ENCODE results near the gene SMPD3.

SMPD3 gene

GRCh38 chr16:68338326-68339119 is 109.8 kb downstream of the SMPD3 start:
- DNase-seq = no peak

GRCh38 chr16:68335175-68335574 is 113.1 kb downstream of the SMPD3 start:
- no peak for DNase-seq

GRCh38 chr16:68332411-68333121 is 115.7 kb downstream of the SMPD3 start:
- DNase-seq = peak in 12 of 51 donors; percentile 10 to 59 (median 22)

- DNase-seq = no peak
Measured at GRCh38 chr16:68331879-68332410, 116.4 kb downstream of the SMPD3 start.

GRCh38 chr16:68328860-68329390 is 119.4 kb downstream of the SMPD3 start:
- DNase-seq = no peak

GRCh38 chr16:68328151-68328859 is 120.0 kb downstream of the SMPD3 start:
- DNase-seq = peak in 48 of 51 donors; percentile 10 to 84 (median 59)

- no peak for DNase-seq
Measured at GRCh38 chr16:68324780-68325357, 123.4 kb downstream of the SMPD3 start.

- DNase-seq = no peak
Measured at GRCh38 chr16:68324336-68324735, 124.0 kb downstream of the SMPD3 start.

GRCh38 chr16:68319185-68319908 is 129.0 kb downstream of the SMPD3 start:
- DNase-seq = no peak

- DNase-seq = no peak
Measured at GRCh38 chr16:68313116-68313515, 135.2 kb downstream of the SMPD3 start.

GRCh38 chr16:68310774-68311511 is 137.4 kb downstream of the SMPD3 start, which contains the start of the genes PRMT7 and SLC7A6OS:
PRMT7 (plus strand) TSS chr16:68311019; CDS start chr16:68315980, 4,961 bp downstream.
SLC7A6OS (minus strand) TSS chr16:68310946; CDS start chr16:68310926, 20 bp downstream.
- DNase-seq = peak; percentile 53 to 93 (median 86)

GRCh38 chr16:68310437-68310773 is 137.9 kb downstream of the SMPD3 start:
- DNase-seq = peak in 7 of 51 donors; percentile 43 to 55 (median 48)

GRCh38 chr16:68309799-68310198 is 138.5 kb downstream of the SMPD3 start:
- no peak for DNase-seq

Data from hypothalamus (tissue), 51 donors.